ENCODE results near the gene SIGLEC7. TPM values are rescaled to one million over a fixed set of nuclear protein-coding genes. Genes with fewer than 3 reads are reported as not detected.
"Not testable (repeated sequence)": the region's sequence is repeated elsewhere in the genome, so short reads cannot be mapped to it uniquely, and the experiment has no call there.

Gene SIGLEC7
- total RNA-seq, 1 donor from 2014 or later: 0.87 TPM

- intact Hi-C loops (cut with DNase I): no loop called here
- DNase-seq (ENCODE audit: missing footprints): peak; percentile 86
- ATAC-seq: no peak
These were observed 16.5 kb downstream of the SIGLEC7 start for GRCh38 chr19:51158474-51159129.

- DNase-seq (ENCODE audit: missing footprints) (no peak), ATAC-seq (no peak)
- intact Hi-C loops (cut with DNase I): loop anchor here (10.0 kb wide), 1 partner anchor 145 kb away; the partner anchor contains the start of gene KLK10
These were observed 17.6 kb downstream of the SIGLEC7 start for GRCh38 chr19:51159656-51160055.

- DNase-seq (ENCODE audit: missing footprints) (no peak), ATAC-seq (no peak)
- intact Hi-C loops (cut with DNase I): loop anchor here (10.0 kb wide), 1 partner anchor 146 kb away; the partner anchor contains the start of gene KLK10
These were observed 19.2 kb downstream of the SIGLEC7 start for GRCh38 chr19:51161266-51161665.

- DNase-seq (ENCODE audit: missing footprints) (no peak), ATAC-seq (no peak)
- intact Hi-C loops (cut with DNase I): loop anchor here (10.0 kb wide), 1 partner anchor 147 kb away; the partner anchor contains the start of gene KLK10
These were observed 19.9 kb downstream of the SIGLEC7 start for GRCh38 chr19:51161867-51162496.

- ATAC-seq: no peak
- no peak for DNase-seq (ENCODE audit: missing footprints)
- intact Hi-C loops (cut with DNase I): loop anchor here (10.0 kb wide), 1 partner anchor 148 kb away; the partner anchor contains the start of gene KLK10
These were observed 21.2 kb downstream of the SIGLEC7 start for GRCh38 chr19:51163257-51163656.

- intact Hi-C loops (cut with DNase I): loop anchor here (10.0 kb wide), 1 partner anchor 149 kb away; the partner anchor contains the start of gene KLK10
- DNase-seq (ENCODE audit: missing footprints) (no peak), ATAC-seq (no peak)
These were observed 22.1 kb downstream of the SIGLEC7 start for GRCh38 chr19:51164215-51164614.

- intact Hi-C loops (cut with DNase I): loop anchor here (10.0 kb wide), 1 partner anchor 152 kb away; the partner anchor contains the start of gene KLK10
- ATAC-seq (no peak), DNase-seq (ENCODE audit: missing footprints) (no peak)
These were observed 24.9 kb downstream of the SIGLEC7 start for GRCh38 chr19:51166846-51167490.

- ATAC-seq: no peak
- no peak for DNase-seq (ENCODE audit: missing footprints)
- intact Hi-C loops (cut with DNase I): loop anchor here (2.0 to 10.0 kb wide), 2 partner anchors 154 to 238 kb away; partner anchors contain the start of gene KLK10
These were observed 26.6 kb downstream of the SIGLEC7 start for GRCh38 chr19:51168564-51169282.

- not testable (repeated sequence) for ATAC-seq
- DNase-seq (ENCODE audit: missing footprints): peak; percentile 85
- intact Hi-C loops (cut with DNase I): loop anchor here (2.0 to 10.0 kb wide), 2 partner anchors 155 to 239 kb away; partner anchors contain the start of gene KLK10
These were observed 27.3 kb downstream of the SIGLEC7 start for GRCh38 chr19:51169283-51169918.

GRCh38 chr19:51172223-51172622 is 30.1 kb downstream of the SIGLEC7 start:
- DNase-seq (ENCODE audit: missing footprints): no peak
- intact Hi-C loops (cut with DNase I): no loop called here
- no peak for ATAC-seq

- ATAC-seq (no peak), DNase-seq (ENCODE audit: missing footprints) (no peak)
- intact Hi-C loops (cut with DNase I): no loop called here
These were observed 31.6 kb downstream of the SIGLEC7 start for GRCh38 chr19:51173681-51174080.

- DNase-seq (ENCODE audit: missing footprints): no peak
- peak; percentile 43 for ATAC-seq
- intact Hi-C loops (cut with DNase I): no loop called here
These were observed 37.2 kb downstream of the SIGLEC7 start for GRCh38 chr19:51179256-51179655.

- intact Hi-C loops (cut with DNase I): no loop called here
- DNase-seq (ENCODE audit: missing footprints): no peak
- no peak for ATAC-seq
These were observed 39.3 kb downstream of the SIGLEC7 start for GRCh38 chr19:51181377-51181912.

GRCh38 chr19:51181913-51182419 is 39.9 kb downstream of the SIGLEC7 start:
- ATAC-seq: no peak
- intact Hi-C loops (cut with DNase I): no loop called here
- DNase-seq (ENCODE audit: missing footprints): no peak

GRCh38 chr19:51183629-51184028 is 41.5 kb downstream of the SIGLEC7 start:
- ATAC-seq: no peak
- intact Hi-C loops (cut with DNase I): no loop called here
- DNase-seq (ENCODE audit: missing footprints): no peak

- ATAC-seq (no peak), DNase-seq (ENCODE audit: missing footprints) (no peak)
- intact Hi-C loops (cut with DNase I): no loop called here
These were observed 43.2 kb downstream of the SIGLEC7 start for GRCh38 chr19:51185069-51185867.

GRCh38 chr19:51185868-51186215 is 43.7 kb downstream of the SIGLEC7 start:
- DNase-seq (ENCODE audit: missing footprints) (no peak), ATAC-seq (no peak)
- intact Hi-C loops (cut with DNase I): no loop called here
